GM21576 (cell line): ENCODE measurements around the gene NCBP2.

ENCODE experiments used
- ATAC-seq: cut with Tn5 transposase; IDR thresholded peaks from one replicate; pipeline ENCODE4 v1.9.1; 2021; ENCODE audit warnings: mild to moderate bottlenecking, moderate library complexity; ENCODE audit not compliant: unreplicated experiment

Gene NCBP2

GRCh38 chr3:196942226-196942914 lies at the start of gene NCBP2:
NCBP2 (minus strand) TSS chr3:196942528; CDS start chr3:196942503, 25 bp downstream.
- peak; percentile 89 for ATAC-seq

- no peak for ATAC-seq
These were observed 49.5 kb upstream of the NCBP2 start for GRCh38 chr3:196991581-196992460.

GRCh38 chr3:196990601-196991007 lies 48.3 kb upstream of the NCBP2 start:
- no peak for ATAC-seq

GRCh38 chr3:196989721-196990262 lies 47.5 kb upstream of the NCBP2 start:
- no peak for ATAC-seq

- no peak for ATAC-seq
These were observed 46.1 kb upstream of the NCBP2 start for GRCh38 chr3:196988241-196989029.

GRCh38 chr3:196987022-196987421 lies 44.7 kb upstream of the NCBP2 start:
- no peak for ATAC-seq

- no peak for ATAC-seq
These were observed 43.9 kb upstream of the NCBP2 start for GRCh38 chr3:196985954-196986885.

GRCh38 chr3:196985298-196985697 lies 43.0 kb upstream of the NCBP2 start:
- no peak for ATAC-seq

GRCh38 chr3:196983186-196983585 lies 40.9 kb upstream of the NCBP2 start:
- ATAC-seq: no peak

- ATAC-seq: no peak
These were observed 39.3 kb upstream of the NCBP2 start for GRCh38 chr3:196981657-196982056.

- no peak for ATAC-seq
These were observed 37.2 kb upstream of the NCBP2 start for GRCh38 chr3:196979545-196979944.

- no peak for ATAC-seq
These were observed 34.6 kb upstream of the NCBP2 start for GRCh38 chr3:196976941-196977340.

- ATAC-seq: no peak
These were observed 33.0 kb upstream of the NCBP2 start for GRCh38 chr3:196975349-196975748.

- ATAC-seq: no peak
These were observed 32.3 kb upstream of the NCBP2 start for GRCh38 chr3:196974661-196975060.

GRCh38 chr3:196971094-196971698 lies 28.9 kb upstream of the NCBP2 start:
- no peak for ATAC-seq

- ATAC-seq: no peak
These were observed 28.3 kb upstream of the NCBP2 start for GRCh38 chr3:196970547-196971093.

- ATAC-seq: peak; percentile 40
These were observed 27.6 kb upstream of the NCBP2 start for GRCh38 chr3:196969660-196970546.

- peak; percentile 44 for ATAC-seq
These were observed 26.9 kb upstream of the NCBP2 start for GRCh38 chr3:196969134-196969659.
